Measurements from ENCODE around the gene PLA2G15. TPM values are rescaled to one million over a fixed set of nuclear protein-coding genes. Genes with fewer than 3 reads are reported as not detected.

PLA2G15 gene
- total RNA-seq (2014; rRNA removed; shearing (Covaris generic)): 21.6 and 24.1 TPM in 2 replicates
- 24.1 and 25.2 TPM in 2 replicates for polyA plus RNA-seq (2015; cell fraction: cytosol; rRNA removed)
- 31.0 and 36.2 TPM in 2 replicates for polyA plus RNA-seq (2015; cell fraction: nucleus; rRNA removed)

- DNase-seq (ENCODE audit: low read depth): peak; percentile 80
Measured at GRCh38 chr16:68244903-68245853, at the start of gene PLA2G15. Gene PLA2G15 (plus strand): TSS chr16:68245373. CDS start chr16:68245427, 54 bp downstream.

GRCh38 chr16:68197250-68197649 lies 47.9 kb upstream of the PLA2G15 start:
- peak; percentile 30 for DNase-seq (ENCODE audit: low read depth)

- peak; percentile 33 for DNase-seq (ENCODE audit: low read depth)
Measured at GRCh38 chr16:68200088-68200783, 44.9 kb upstream of the PLA2G15 start.

- DNase-seq (ENCODE audit: low read depth): no peak
Measured at GRCh38 chr16:68202091-68202519, 43.1 kb upstream of the PLA2G15 start.

- DNase-seq (ENCODE audit: low read depth): no peak
Measured at GRCh38 chr16:68206245-68206644, 38.9 kb upstream of the PLA2G15 start.

- DNase-seq (ENCODE audit: low read depth): no peak
Measured at GRCh38 chr16:68214726-68215125, 30.4 kb upstream of the PLA2G15 start.

- DNase-seq (ENCODE audit: low read depth): no peak
Measured at GRCh38 chr16:68215302-68215701, 29.9 kb upstream of the PLA2G15 start.

GRCh38 chr16:68216240-68216639 lies 28.9 kb upstream of the PLA2G15 start:
- DNase-seq (ENCODE audit: low read depth): no peak

GRCh38 chr16:68217506-68217905 lies 27.7 kb upstream of the PLA2G15 start:
- no peak for DNase-seq (ENCODE audit: low read depth)

- DNase-seq (ENCODE audit: low read depth): no peak
Measured at GRCh38 chr16:68219725-68220351, 25.3 kb upstream of the PLA2G15 start.

- no peak for DNase-seq (ENCODE audit: low read depth)
Measured at GRCh38 chr16:68223072-68223471, 22.1 kb upstream of the PLA2G15 start.

GRCh38 chr16:68226116-68226515 lies 19.1 kb upstream of the PLA2G15 start:
- DNase-seq (ENCODE audit: low read depth): no peak

- DNase-seq (ENCODE audit: low read depth): no peak
Measured at GRCh38 chr16:68227183-68227793, 17.9 kb upstream of the PLA2G15 start.

GRCh38 chr16:68227850-68228553 lies 17.2 kb upstream of the PLA2G15 start:
- no peak for DNase-seq (ENCODE audit: low read depth)

- no peak for DNase-seq (ENCODE audit: low read depth)
Measured at GRCh38 chr16:68228652-68229051, 16.5 kb upstream of the PLA2G15 start.

GRCh38 chr16:68229431-68230175 lies 15.6 kb upstream of the PLA2G15 start:
- peak; percentile 55 for DNase-seq (ENCODE audit: low read depth)

GRCh38 chr16:68230176-68230571 lies 15.0 kb upstream of the PLA2G15 start:
- no peak for DNase-seq (ENCODE audit: low read depth)

- DNase-seq (ENCODE audit: low read depth): no peak
Measured at GRCh38 chr16:68230956-68231355, 14.2 kb upstream of the PLA2G15 start.

- no peak for DNase-seq (ENCODE audit: low read depth)
Measured at GRCh38 chr16:68231384-68232136, 13.6 kb upstream of the PLA2G15 start.
